Skeletal muscle tissue (tissue), 4 donors: ENCODE results near the gene ARHGEF7. TPM values are rescaled to one million over a fixed set of nuclear protein-coding genes. Genes with fewer than 3 reads are reported as not detected.

Source experiments
- H3K27ac ChIP-seq: one replicate; pipeline ENCODE4 v1.7.0; 2013; ENCODE audit warnings: mild to moderate bottlenecking, low read depth, low read length, inconsistent platforms
- H3K27me3 ChIP-seq, 3 donors: one replicate each; pipeline ENCODE4 v1.7.0; 2013; ENCODE audit warnings: low read length in 3 of 3; ENCODE audit not compliant: control insufficient read depth in 3 of 3, insufficient read depth in 3 of 3
- H3K36me3 ChIP-seq, 3 donors: one replicate each; pipeline ENCODE4 v1.7.0; 2013; ENCODE audit warnings: low read length in 3 of 3; ENCODE audit not compliant: control insufficient read depth in 3 of 3, insufficient read depth in 3 of 3
- H3K4me1 ChIP-seq, 3 donors: one replicate each; pipeline ENCODE4 v1.7.0; 2013; ENCODE audit warnings: low read length in 3 of 3, mild to moderate bottlenecking in 3 of 3; ENCODE audit not compliant: control insufficient read depth in 3 of 3, insufficient read depth in 3 of 3
- H3K4me3 ChIP-seq, 3 donors: one replicate each; pipeline ENCODE4 v1.7.0; 2013; ENCODE audit warnings: low read length in 3 of 3
- H3K9ac ChIP-seq, 3 donors: one replicate each; pipeline ENCODE4 v1.7.0; 2013; ENCODE audit warnings: low read length in 3 of 3, mild to moderate bottlenecking in 3 of 3, moderate library complexity in 2 of 3, low read depth in 1 of 3
- H3K9me3 ChIP-seq, 3 donors: one replicate each; pipeline ENCODE4 v1.7.0; 2013; ENCODE audit warnings: low read length in 3 of 3; ENCODE audit not compliant: control insufficient read depth in 3 of 3
- total RNA-seq: library from RNA; depleted of rRNA; stranded (reverse); fragments of >200 nt; gene quantifications from one replicate; pipeline ENCODE4 v1.2.3, GENCODE V29; 2014
- donor health status: Osteomylitis.

The ARHGEF7 gene
- total RNA-seq, 1 donor from 2014 or later, result 99.7 TPM

DNA sequence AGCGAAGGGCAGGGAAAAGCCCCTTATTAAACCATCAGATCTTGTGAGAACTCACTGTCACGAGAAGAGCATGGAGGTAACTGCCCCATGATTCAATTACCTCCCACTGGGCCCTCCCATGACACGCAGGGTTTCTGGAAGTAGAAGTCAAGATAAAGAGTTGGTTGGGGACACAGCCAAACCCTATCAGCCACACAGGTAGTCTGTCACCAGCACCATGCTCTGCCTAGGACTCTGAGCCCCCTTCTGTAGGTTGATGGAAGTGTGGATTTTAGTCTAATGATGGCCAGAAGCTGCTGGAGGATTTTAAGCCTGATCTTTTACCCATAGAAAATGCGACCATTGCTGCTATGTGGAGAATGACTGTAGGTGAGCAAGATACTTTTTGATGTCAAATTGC is 60.8 kb downstream of the ARHGEF7 start:
- Histone ChIP-seq H3K4me1 (peaks cover 38 to 82% (median 72%) of the 10 kb centered on the region in 3 donors), H3K9ac (no peak overlapping the region), H3K27me3 (no peaks in the 10 kb centered on the region), H3K9me3 (no peaks in the 10 kb centered on the region), H3K36me3 (peaks cover 0 to 4% (median 2%) of the 10 kb centered on the region in 3 donors), H3K27ac (no peak overlapping the region), H3K4me3 (no peak overlapping the region)

GRCh38 chr13:111176421-111176820 is 61.3 kb downstream of the ARHGEF7 start:
- peaks cover 43 to 82% (median 71%) of the 10 kb centered on the region in 3 donors for H3K4me1 ChIP-seq
- no peaks in the 10 kb centered on the region for H3K9me3 ChIP-seq
- peaks cover 0 to 4% (median 2%) of the 10 kb centered on the region in 3 donors for H3K36me3 ChIP-seq
- no peak overlapping the region for H3K4me3 ChIP-seq
- peak overlapping the region; percentile 80 for H3K27ac ChIP-seq
- no peak overlapping the region for H3K9ac ChIP-seq
- no peaks in the 10 kb centered on the region for H3K27me3 ChIP-seq

- Histone ChIP-seq H3K9me3 (no peaks in the 10 kb centered on the region), H3K27me3 (no peaks in the 10 kb centered on the region), H3K9ac (peak overlapping the region; percentile 8 to 40 (median 23)), H3K4me3 (peak overlapping the region in 1 of 3 donors; percentile 23), H3K4me1 (peaks cover 44 to 79% (median 73%) of the 10 kb centered on the region in 3 donors), H3K36me3 (peaks cover 0 to 4% (median 2%) of the 10 kb centered on the region in 3 donors), H3K27ac (peak overlapping the region; percentile 80)
These were observed 62.1 kb downstream of the ARHGEF7 start for GRCh38 chr13:111177081-111177711.

GRCh38 chr13:111177921-111178320 is 62.8 kb downstream of the ARHGEF7 start:
- H3K36me3 ChIP-seq, result peaks cover 0 to 4% (median 4%) of the 10 kb centered on the region in 3 donors
- peak overlapping the region in 2 of 3 donors; percentile 8 to 40 for H3K9ac ChIP-seq
- H3K27me3 ChIP-seq, result no peaks in the 10 kb centered on the region
- H3K9me3 ChIP-seq, result no peaks in the 10 kb centered on the region
- peak overlapping the region; percentile 80 for H3K27ac ChIP-seq
- peaks cover 42 to 79% (median 76%) of the 10 kb centered on the region in 3 donors for H3K4me1 ChIP-seq
- no peak overlapping the region for H3K4me3 ChIP-seq

DNA sequence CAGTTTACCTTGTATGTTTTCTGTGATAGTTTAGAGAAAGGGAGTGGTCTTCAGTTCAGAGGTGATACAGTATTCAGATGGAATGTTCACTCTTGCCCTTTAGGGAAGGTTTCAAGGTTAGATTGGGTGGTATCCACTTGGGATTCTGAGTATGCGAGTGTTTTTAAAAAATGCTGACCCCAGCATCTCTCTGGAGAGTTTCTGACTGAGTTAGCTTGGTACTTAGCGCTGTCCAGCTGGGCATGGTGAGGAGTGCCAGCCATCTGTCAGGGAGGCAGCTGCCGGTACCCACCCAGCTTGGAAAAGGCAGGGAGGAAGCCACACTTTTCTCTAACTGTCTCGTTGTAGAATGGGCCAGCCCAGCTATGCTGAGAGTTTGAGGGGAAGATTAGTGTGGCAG is 63.3 kb downstream of the ARHGEF7 start:
- H3K4me3 ChIP-seq, result peak overlapping the region in 1 of 3 donors; percentile 24
- H3K9me3 ChIP-seq, result no peaks in the 10 kb centered on the region
- H3K27me3 ChIP-seq, result no peaks in the 10 kb centered on the region
- H3K9ac ChIP-seq, result peak overlapping the region in 1 of 3 donors; percentile 25
- H3K36me3 ChIP-seq, result peaks cover 0 to 4% (median 2%) of the 10 kb centered on the region in 3 donors
- H3K4me1 ChIP-seq, result peaks cover 39 to 74% (median 71%) of the 10 kb centered on the region in 3 donors
- peak overlapping the region; percentile 80 for H3K27ac ChIP-seq

DNA sequence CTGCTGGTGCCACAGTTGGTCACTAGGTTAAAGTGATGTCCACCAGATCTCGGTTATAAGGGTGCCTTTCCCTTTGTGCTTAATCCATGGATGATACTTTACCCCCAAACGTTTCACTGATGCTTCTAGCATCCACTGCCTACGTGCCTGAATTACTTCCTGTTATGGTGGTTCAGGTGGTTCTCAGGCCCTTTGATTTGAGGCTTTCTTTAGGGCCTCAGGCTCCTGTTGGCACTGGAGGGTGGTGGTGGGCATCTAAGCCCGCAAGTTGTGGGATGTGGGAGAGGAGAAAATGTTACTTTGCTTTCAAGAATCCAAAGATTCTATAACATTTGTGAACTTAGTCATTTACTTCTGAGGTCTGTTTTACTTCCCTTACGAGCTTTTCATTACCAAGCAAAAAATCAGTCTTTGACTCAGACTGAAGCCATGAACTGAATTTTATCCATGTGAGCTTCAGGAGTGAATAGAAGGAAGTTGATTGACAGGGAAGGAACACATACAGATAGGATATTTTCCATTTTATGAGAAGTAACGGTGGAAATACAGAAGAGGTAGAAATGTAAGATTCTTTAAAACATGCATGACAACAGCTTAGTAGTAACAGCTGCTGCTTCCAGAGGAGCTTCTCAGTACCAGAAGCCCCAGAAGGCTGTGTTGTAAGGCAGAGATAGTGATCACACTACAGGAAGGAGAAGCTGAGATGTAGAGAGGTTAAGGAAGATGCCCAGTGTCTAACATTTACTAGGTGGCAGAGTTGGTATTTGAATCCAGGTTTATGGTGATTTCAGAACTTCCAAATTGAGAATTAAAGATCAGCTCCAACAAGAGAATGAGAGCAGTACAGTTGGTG is 65.0 kb downstream of the ARHGEF7 start:
- Histone ChIP-seq H3K9ac (no peak overlapping the region), H3K4me1 (peaks cover 45 to 75% (median 70%) of the 10 kb centered on the region in 3 donors), H3K27me3 (no peaks in the 10 kb centered on the region), H3K4me3 (no peak overlapping the region), H3K27ac (no peak overlapping the region), H3K36me3 (peaks cover 0 to 4% (median 0%) of the 10 kb centered on the region in 3 donors), H3K9me3 (no peaks in the 10 kb centered on the region)

GRCh38 chr13:111181977-111182376 is 66.9 kb downstream of the ARHGEF7 start:
- Histone ChIP-seq H3K4me1 (peaks cover 59 to 77% (median 73%) of the 10 kb centered on the region in 3 donors), H3K9ac (no peak overlapping the region), H3K27me3 (no peaks in the 10 kb centered on the region), H3K9me3 (no peaks in the 10 kb centered on the region), H3K4me3 (no peak overlapping the region), H3K27ac (no peak overlapping the region), H3K36me3 (peaks cover 0 to 4% (median 0%) of the 10 kb centered on the region in 3 donors)

- peaks cover 0 to 2% (median 0%) of the 10 kb centered on the region in 3 donors for H3K36me3 ChIP-seq
- H3K9me3 ChIP-seq, result no peaks in the 10 kb centered on the region
- no peaks in the 10 kb centered on the region for H3K27me3 ChIP-seq
- no peak overlapping the region for H3K9ac ChIP-seq
- no peak overlapping the region for H3K4me3 ChIP-seq
- peaks cover 55 to 77% (median 72%) of the 10 kb centered on the region in 3 donors for H3K4me1 ChIP-seq
- no peak overlapping the region for H3K27ac ChIP-seq
These were observed 68.1 kb downstream of the ARHGEF7 start for GRCh38 chr13:111183087-111183645.

- no peak overlapping the region for H3K4me3 ChIP-seq
- no peak overlapping the region for H3K9ac ChIP-seq
- H3K36me3 ChIP-seq, result peaks cover 0 to 2% (median 0%) of the 10 kb centered on the region in 3 donors
- no peaks in the 10 kb centered on the region for H3K27me3 ChIP-seq
- H3K4me1 ChIP-seq, result peaks cover 55 to 77% (median 67%) of the 10 kb centered on the region in 3 donors
- H3K9me3 ChIP-seq, result no peaks in the 10 kb centered on the region
- peak overlapping the region; percentile 26 for H3K27ac ChIP-seq
These were observed 68.8 kb downstream of the ARHGEF7 start for GRCh38 chr13:111183959-111184358.
